ENCODE results near the gene PLPPR3. TPM values are rescaled to one million over a fixed set of nuclear protein-coding genes. Genes with fewer than 3 reads are reported as not detected.
"Not testable (repeated sequence)": the region's sequence is repeated elsewhere in the genome, so short reads cannot be mapped to it uniquely, and the experiment has no call there.

Gene PLPPR3
- total RNA-seq, 1 donor from 2014 or later = 0.39 TPM

DNA sequence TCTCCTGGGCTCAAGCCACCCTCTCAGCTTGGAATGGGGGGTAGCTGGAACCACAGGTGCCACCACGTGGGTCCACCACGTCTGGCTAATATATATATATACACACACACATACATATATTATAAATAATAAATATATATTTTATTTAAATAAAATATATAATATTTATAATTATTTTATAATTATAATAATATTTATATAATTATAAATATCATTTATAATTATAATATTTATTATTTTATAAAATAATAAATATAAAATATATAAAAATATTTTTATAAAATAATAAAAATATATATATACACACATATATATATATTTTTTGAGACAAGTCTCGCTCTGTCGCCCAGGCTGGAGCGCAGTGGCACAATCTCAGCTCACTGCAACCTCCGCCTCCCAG is 32.8 kb upstream of the PLPPR3 start:
- DNase-seq (ENCODE audit: low read depth in 2 of 2) = no peak

DNA sequence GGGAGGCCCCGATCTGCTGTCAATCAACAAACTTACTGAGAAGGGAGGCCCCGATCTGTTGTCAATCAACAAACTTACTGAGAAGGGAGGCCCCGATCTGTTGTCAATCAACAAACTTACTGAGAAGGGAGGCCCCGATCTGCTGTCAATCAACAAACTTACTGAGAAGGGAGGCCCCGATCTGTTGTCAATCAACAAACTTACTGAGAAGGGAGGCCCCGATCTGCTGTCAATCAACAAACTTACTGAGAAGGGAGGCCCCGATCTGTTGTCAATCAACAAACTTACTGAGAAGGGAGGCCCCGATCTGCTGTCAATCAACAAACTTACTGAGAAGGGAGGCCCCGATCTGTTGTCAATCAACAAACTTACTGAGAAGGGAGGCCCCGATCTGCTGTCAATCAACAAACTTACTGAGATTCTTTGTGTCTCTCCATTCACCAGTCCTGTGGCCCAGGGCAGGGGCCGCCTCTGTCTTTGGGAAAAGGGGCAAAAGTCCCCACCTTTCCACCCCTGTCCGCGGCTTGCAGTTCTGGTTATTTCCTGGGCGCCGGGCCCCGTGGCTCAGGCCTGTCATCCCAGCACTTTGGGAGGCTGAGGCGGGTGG is 32.0 kb upstream of the PLPPR3 start:
- DNase-seq (ENCODE audit: low read depth in 2 of 2) = not testable (repeated sequence)

DNA sequence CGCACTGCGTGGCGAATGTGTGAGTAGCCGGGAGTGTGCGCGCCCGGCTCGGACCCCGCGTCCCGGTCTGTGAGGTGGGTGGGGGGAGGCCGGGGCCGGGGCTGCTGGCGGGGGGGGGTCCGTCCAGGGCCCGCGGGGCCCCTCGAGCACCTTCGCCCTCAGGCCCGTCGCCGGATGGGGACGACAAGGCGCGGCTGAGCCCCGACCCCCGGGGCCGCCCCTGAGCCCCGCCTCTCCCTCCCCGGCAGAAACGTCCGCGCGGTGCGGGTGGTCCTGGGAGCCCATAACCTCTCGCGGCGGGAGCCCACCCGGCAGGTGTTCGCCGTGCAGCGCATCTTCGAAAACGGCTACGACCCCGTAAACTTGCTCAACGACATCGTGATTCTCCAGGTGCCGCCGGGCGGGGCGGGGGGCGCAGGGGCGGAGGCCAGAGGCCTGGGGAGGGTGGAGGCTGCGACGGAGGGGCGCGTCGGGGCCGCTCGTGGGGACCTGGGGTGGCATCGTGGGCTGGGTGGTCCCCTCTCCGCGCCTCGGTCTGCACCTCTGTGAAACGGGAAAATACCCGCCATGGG is 31.3 kb upstream of the PLPPR3 start:
- DNase-seq (ENCODE audit: low read depth in 2 of 2) = no peak

DNA sequence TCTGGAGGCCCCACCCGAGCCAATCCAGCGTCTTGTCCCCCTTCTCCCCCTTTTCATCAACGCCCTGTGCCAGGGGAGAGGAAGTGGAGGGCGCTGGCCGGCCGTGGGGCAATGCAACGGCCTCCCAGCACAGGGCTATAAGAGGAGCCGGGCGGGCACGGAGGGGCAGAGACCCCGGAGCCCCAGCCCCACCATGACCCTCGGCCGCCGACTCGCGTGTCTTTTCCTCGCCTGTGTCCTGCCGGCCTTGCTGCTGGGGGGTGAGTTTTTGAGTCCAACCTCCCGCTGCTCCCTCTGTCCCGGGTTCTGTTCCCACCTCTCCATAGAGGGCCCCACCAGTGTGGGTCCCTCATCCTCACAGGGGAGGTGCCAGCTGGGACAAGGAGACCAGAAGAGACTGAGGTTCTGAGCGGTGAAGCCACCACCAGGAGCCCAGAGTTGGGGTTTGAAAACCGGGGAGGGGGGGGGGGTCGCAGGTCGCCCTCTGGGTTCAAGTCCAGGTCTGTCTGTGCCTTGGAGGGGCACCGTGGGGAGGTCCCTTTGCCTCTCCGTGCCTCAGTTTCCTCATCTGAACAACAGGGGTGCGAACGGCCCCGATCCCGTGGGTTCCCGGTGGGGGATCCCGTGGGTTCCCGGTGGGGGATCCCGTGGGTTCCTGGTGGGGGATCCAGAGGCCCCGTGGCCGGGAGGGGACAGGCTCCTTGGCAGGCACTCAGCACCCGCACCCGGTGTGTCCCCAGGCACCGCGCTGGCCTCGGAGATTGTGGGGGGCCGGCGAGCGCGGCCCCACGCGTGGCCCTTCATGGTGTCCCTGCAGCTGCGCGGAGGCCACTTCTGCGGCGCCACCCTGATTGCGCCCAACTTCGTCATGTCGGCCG is 30.6 kb upstream of the PLPPR3 start, which contains the start of gene ELANE:
ELANE (plus strand) TSS at position 168 of the 878 bp plus-strand sequence; CDS start at position 194, 26 bp downstream.
- DNase-seq (ENCODE audit: low read depth in 2 of 2) = no peak

DNA sequence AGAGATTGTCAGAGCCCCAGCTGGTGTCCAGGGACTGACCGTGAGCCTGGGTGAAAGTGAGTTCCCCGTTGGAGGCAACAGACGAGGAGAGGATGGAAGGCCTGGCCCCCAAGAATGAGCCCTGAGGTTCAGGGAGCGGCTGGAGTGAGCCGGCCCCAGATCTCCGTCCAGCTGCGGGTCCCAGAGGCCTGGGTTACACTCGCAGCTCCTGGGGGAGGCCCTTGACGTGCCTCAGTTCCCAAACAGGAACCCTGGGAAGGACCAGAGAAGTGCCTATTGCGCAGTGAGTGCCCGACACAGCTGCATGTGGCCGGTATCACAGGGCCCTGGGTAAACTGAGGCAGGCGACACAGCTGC is 29.2 kb upstream of the PLPPR3 start:
- no peak for DNase-seq (ENCODE audit: low read depth in 2 of 2)

DNA sequence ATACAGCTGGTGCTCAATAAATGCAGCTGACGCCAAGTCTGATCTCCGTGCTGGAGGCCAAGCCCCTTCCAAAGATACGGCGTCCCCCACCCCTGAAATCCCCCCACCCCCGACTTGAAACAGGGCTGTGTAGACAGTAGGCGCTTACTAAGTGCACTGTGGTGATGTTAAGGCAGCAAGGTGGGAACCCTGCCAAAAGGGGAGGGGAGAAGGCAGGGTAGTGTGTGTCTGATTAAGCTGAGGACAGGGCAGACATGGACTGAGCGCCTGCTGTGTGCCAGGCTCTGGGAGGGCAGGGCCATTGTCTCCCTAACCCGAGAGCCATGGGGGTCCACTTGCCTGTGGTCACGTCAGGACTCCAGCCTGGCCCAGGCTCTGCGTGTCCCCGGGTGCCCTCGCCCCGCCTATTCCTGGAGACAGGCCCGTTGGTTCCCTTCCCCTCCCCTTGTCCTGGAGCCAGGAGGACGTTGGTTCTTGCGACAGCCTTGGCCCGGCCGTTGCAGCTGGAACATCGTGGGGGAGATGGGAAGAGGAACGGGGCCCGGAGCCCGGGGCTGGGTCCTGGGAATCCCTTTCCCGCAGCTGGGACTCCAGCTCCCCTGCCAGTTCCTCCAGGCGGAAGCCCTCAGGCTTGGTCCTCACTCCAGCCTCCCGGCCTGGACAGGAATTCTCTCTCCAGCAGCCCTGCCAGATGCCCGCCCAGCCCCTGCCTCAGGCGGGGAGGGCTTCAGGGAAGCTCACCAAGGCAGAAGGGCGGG is 28.6 kb upstream of the PLPPR3 start:
- no peak for DNase-seq (ENCODE audit: low read depth in 2 of 2)

DNA sequence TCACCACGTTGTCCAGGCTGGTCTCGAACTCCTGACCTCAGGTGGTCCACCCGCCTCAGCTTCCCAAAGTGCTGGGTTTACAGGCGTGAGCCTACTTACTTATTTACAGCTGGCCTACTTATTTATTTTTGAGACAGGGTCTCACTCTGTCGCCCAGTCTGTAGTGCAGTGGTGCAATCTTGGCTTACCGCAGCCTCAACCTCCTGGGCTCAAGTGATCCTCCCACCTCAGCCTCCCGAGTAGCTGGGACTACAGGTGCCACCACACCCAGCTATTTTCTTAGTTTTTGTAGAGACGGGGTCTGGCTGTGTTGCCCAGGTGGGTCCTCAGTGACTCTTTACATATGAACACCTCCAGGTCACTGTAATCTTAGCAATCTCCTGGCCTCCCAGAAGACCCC is 27.4 kb upstream of the PLPPR3 start:
- not testable (repeated sequence) for DNase-seq (ENCODE audit: low read depth in 2 of 2)

DNA sequence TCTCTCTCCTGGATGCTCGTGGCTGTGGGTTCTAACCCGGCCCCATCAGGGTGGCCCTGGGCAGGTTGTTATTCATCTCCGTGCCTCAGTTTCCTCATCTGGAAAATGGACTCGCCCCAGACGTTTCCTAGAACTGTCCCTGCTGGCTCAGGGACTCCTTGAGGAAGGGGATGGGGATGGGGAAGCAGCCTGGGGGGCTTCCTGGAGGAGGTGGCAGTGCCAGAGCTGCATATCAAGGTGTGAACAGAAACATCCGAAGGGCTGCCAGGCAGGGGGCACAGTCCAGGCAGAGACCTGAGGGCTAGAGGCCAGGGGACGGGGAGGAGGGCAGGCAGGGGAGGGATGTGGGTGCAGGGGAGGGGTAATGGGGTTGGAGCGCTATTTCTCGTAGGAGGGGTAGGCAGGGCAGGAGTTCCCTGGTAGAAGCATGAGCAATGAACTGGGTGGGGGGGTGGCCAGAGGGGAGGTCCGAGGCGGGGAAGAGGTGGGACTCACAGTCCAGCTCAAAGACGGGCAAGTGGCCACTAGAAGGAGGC is 26.7 kb upstream of the PLPPR3 start:
- no peak for DNase-seq (ENCODE audit: low read depth in 2 of 2)

DNA sequence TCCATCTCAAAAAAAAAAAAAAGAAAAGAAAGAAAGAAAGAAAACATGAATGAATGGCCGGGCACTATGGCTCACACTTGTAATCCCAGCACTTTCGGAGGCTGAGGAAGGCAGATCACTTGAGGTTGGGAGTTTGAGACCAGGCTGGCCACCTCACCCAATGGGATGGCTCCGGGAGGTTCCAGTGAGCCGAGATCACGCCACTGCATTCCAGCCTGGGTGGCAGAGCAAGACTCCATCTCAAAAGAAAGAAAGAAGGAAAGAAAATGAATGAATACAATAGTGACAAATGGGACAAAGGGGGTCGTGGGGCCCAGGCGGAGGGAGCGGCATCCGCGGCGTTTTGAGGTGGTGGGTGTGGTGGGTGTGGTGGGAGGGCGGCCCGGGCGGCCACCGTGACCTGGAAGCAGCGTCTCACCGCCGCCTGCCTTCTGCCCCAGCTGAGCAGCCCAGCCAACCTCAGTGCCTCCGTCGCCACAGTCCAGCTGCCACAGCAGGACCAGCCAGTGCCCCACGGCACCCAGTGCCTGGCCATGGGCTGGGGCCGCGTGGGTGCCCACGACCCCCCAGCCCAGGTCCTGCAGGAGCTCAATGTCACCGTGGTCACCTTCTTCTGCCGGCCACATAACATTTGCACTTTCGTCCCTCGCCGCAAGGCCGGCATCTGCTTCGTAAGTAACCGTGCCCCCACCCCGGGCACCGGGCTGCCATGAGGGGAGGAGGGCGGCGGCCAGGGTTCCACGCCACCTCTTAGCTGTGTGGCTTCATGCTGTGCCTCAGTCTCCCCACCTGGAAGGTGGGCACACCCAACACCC is 24.2 kb upstream of the PLPPR3 start:
- no peak for DNase-seq (ENCODE audit: low read depth in 2 of 2)

DNA sequence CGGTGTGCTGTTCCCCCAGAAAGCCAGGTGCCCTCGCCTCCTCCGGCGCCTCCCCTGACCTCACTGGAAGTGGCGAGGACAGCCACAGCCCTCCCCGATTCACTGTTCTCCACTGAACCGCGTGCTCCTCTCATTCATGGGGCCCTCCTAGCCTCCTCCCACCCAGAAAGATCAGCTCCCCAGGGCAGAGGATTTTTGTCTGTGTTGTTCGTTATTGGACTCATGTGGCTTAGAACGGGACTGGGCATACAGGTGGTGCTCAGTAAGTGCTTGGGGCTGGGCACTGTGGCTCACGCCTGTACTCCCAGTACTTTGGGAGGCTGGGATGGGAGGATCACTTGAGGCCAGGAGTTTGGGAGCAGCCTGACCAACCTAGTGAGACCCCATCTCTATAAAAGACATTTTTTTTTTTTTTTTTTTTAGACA is 22.8 kb upstream of the PLPPR3 start:
- no peak for DNase-seq (ENCODE audit: low read depth in 2 of 2)

DNA sequence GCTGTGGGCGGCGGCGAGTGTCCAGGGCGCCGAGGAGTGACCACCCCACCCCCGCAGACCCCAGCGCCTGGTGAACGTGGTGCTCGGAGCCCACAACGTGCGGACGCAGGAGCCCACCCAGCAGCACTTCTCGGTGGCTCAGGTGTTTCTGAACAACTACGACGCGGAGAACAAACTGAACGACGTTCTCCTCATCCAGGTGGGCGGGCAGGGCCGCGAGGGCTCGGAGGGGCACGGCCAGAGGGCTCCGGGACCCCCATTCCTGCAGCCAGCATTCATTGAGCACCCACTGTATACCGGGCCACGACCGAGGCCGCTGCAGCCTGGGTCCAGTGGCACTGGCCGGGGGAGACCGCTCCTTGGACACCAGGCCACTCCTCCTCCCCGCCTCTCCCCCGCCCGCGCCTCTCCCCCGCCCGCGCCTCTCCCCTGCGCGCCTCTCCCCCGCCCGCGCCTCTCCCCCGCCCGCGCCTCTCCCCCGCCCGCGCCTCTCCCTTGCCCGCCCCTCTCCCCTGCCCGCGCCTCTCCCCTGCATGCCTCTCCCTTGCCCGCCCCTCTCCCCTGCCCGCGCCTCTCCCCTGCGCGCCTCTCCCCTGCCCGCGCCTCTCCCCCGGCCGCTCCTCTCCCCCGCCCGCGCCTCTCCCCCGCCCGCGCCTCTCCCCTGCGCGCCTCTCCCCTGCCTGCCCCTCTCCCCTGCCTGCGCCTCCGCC is 22.2 kb upstream of the PLPPR3 start:
- DNase-seq (ENCODE audit: low read depth in 2 of 2) = no peak

DNA sequence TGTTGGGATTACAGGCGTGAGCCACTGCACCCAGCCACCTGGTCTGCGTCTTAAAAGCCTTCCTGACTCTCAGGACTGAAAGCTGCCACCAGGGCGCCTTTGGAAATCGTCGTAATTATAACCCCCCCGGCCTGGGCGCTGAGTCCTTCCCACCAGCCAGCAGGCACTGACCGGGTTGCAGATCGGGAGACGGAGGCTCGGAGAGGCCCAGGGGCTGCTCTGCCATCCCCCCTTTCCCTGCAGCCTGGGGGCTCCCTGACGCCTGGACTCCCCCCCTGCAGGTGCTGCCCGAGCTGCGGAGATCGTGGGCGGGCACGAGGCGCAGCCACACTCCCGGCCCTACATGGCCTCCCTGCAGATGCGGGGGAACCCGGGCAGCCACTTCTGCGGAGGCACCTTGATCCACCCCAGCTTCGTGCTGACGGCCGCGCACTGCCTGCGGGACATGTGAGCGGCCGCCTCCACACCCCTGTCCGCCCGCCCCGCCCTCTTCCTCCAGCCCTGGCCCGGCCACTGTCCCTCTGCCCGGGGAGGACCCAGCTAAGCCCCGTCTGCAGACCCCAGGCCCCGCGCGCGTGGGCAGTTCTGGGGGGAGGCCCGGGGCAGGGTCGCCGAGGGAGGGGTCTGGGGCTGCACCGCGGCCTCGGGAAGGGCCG is 21.6 kb upstream of the PLPPR3 start:
- DNase-seq (ENCODE audit: low read depth in 2 of 2) = no peak

DNA sequence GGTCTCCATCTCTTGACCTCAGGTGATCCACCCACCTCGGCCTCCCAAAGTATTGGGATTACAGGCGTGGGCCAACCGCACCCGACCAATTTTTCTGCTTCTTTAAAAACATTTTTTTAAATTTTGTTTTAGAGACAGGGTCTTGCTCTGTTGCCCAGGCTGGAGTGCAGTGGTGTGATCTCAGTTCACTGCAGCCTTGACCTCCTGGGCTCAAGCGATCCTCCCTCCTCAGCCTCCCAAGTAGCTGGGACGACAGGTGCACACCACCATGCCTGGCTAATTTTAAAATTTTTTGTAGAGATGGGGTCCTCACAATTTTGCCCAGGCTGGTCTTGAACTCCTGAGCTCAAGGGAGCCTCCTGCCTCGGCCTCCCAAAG is 21.0 kb upstream of the PLPPR3 start:
- not testable (repeated sequence) for DNase-seq (ENCODE audit: low read depth in 2 of 2)

DNA sequence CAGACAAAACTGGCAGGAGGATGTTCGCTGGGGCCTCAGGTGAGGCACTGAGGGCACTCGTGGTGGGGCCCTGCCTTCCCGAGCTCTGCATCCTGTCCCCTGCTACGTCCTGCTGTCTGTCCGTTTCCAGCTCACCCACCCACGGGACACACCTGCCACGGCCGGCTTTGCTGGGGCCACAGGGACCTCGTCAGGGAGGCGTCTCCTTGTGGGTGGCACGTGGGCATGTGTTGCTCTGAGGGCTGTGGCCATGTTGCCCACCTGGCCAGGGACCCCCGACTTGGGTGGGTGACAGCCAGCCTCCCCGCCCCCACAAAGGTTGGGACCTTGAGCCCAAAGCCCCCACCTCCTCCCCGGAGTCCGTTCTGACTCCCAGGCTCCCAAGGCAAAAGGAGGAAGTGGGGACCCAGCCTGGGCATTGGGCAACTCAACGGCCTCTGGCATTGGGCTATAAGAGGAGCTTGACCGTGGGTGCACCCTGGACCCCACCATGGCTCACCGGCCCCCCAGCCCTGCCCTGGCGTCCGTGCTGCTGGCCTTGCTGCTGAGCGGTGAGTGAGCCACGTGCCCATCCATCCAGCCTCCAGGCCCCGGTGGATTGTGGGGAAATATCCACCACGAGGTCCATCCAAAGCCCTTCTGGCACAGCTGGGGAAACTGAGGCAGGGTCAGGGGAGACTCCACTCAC is 18.9 kb upstream of the PLPPR3 start, which contains the start of gene PRTN3:
PRTN3 (plus strand) TSS at position 481 of the 688 bp plus-strand sequence; CDS start at position 491, 10 bp downstream.
- DNase-seq (ENCODE audit: low read depth in 2 of 2) = no peak

DNA sequence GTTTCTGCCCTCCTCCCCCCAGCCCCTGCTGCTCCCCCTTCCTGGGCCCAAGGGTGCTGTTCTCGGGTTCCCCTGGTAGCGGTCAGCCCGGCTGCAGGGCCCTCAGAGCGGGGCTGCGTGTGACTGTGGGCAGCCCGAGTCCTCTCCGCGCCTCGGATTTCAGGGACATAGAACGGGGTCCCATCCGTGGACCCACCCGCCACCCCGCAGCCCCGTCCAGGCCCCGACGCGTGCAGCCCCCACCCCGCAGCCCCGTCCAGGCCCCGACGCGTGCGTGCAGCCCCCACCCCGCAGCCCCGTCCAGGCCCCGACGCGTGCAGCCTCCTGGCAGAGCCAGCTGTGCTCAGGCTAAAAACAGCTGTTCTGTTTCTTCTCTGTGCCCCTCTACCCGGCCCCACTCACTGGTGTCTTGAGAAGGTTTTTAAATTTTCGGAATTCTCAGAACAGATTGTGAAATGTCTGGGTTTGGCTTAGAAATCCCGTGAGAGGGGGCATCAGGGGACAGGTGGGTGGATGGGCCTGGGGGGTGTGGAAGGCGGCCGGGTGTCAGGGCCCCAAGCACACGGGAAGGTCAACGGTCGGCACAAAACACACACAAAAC is 13.6 kb upstream of the PLPPR3 start:
- no peak for DNase-seq (ENCODE audit: low read depth in 2 of 2)

DNA sequence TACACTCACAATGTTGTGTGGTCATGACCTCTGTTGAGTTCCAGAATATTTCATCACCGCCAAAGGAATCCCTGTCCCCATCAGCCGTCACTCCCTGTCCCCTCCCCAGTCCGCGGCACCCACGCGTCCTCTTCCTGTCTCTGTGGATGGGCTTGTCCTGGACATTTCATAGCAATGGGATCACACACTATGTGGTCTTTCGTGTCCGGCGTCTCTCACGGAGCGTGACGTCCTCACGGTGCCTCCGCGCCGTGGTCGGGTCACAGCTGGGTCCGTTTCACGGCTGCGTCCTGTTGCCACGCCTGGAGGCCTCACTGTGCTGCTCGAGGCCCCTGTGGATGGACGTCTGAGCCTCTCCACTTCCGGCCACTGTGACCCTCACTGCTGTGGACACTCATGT is 12.5 kb upstream of the PLPPR3 start:
- DNase-seq (ENCODE audit: low read depth in 2 of 2) = no peak

DNA sequence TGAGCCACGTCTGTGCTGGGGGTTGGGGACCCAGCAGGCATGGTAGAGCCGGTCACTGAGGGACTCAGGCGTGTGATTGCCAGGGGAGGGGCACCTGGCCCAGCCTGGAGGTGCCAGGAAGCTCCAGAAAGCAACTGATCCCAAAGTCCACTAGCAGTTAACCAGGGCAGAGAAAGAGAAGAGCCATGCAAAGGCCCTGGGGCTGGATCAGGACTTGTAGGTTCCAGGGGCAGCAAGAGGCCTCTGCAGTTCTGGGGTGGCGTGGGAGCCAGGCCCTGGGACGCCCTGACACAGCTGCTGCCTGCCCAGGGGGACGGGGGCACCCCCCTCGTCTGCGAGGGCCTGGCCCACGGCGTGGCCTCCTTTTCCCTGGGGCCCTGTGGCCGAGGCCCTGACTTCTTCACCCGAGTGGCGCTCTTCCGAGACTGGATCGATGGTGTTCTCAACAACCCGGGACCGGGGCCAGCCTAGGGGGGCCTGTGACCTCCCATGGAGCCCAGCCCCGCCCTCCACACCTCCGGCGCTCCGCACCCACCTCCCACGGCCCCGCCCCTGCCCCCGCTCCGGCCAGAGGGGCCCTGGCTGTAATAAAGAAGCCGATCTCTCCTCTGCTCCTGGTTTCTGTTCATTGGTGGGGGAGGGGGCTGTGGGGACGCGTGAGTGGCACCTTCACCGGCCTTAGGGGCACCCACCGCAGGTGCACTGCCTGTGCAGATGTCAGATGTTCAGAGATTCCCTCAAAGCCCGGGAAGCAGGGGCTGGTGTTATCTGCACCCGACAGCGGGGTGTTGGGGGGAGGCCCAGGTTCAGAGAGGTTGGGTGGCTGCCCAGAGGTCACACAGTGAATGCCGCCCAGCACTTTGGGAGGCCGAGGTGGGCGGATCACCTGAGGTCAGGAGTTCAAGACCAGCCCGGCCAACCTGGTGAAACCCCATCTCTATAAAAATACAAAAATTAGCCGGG is 9.9 kb upstream of the PLPPR3 start:
- DNase-seq (ENCODE audit: low read depth in 2 of 2) = no peak

Data from dermis microvascular lymphatic vessel endothelial cell (primary cell).